GM23248 (cell line): Measurements from ENCODE around the gene PLCB4. TPM values are rescaled to one million over a fixed set of nuclear protein-coding genes. Genes with fewer than 3 reads are reported as not detected.

Experiments used
- DNase-seq: peaks from one replicate; pipeline ENCODE4 v3.0.0-alpha.2; 2015
- H2AFZ ChIP-seq: fragments of 200-600 bp; sonication (generic); 2 replicates; pipeline ENCODE4 v1.6.1; 2016; ENCODE audit warnings: antibody characterized with exemption
- H3F3A ChIP-seq: fragments of 200-600 bp; sonication (generic); 2 replicates; pipeline ENCODE4 v1.6.1; 2016; ENCODE audit warnings: mild to moderate bottlenecking, antibody characterized with exemption, mixed run types; ENCODE audit not compliant: insufficient read depth
- H3K27ac ChIP-seq: fragments of 200-600 bp; sonication (generic); 2 replicates; pipeline ENCODE4 v1.5.1; 2016; ENCODE audit warnings: mild to moderate bottlenecking
- H3K27me3 ChIP-seq: fragments of 200-600 bp; sonication (generic); replicated peaks from 2 replicates; pipeline ENCODE4 v1.6.1; 2016; ENCODE audit warnings: mild to moderate bottlenecking; ENCODE audit not compliant: insufficient read depth
- H3K36me3 ChIP-seq: fragments of 200-600 bp; sonication (generic); 2 replicates; pipeline ENCODE4 v1.6.1; 2016; ENCODE audit warnings: low read depth, mild to moderate bottlenecking
- H3K4me1 ChIP-seq: fragments of 200-600 bp; sonication (generic); 2 replicates; pipeline ENCODE4 v1.6.1; 2016; ENCODE audit warnings: mild to moderate bottlenecking; ENCODE audit not compliant: insufficient read depth
- H3K4me2 ChIP-seq: fragments of 200-600 bp; sonication (generic); one replicate; pipeline ENCODE4 v1.6.1; 2016; ENCODE audit warnings: mild to moderate bottlenecking; ENCODE audit not compliant: unreplicated experiment
- H3K4me3 ChIP-seq: fragments of 200-600 bp; sonication (generic); 2 replicates; pipeline ENCODE4 v1.5.1; 2016; ENCODE audit warnings: mild to moderate bottlenecking
- H3K79me2 ChIP-seq: fragments of 200-600 bp; sonication (generic); 2 replicates; pipeline ENCODE4 v1.6.1; 2016; ENCODE audit warnings: mild to moderate bottlenecking; ENCODE audit not compliant: insufficient read depth
- H3K9ac ChIP-seq: fragments of 200-600 bp; sonication (generic); 2 replicates; pipeline ENCODE4 v1.6.1; 2016; ENCODE audit warnings: mild to moderate bottlenecking
- H3K9me2 ChIP-seq: fragments of 200-600 bp; sonication (generic); 2 replicates; pipeline ENCODE4 v1.6.1; 2016; ENCODE audit warnings: mixed run types, mild to moderate bottlenecking, moderate library complexity; ENCODE audit not compliant: insufficient read depth
- H3K9me3 ChIP-seq: fragments of 200-600 bp; sonication (generic); one replicate; pipeline ENCODE4 v1.6.1; 2017; ENCODE audit warnings: low read depth
- H4K20me1 ChIP-seq: fragments of 200-600 bp; sonication (generic); 2 replicates; pipeline ENCODE4 v1.6.0; 2016; ENCODE audit not compliant: insufficient read depth
- EZH2 ChIP-seq: fragments of 200-600 bp; sonication (generic); IDR thresholded peaks from 2 replicates; pipeline ENCODE4 v1.6.1; 2018; ENCODE audit warnings: antibody characterized with exemption, mild to moderate bottlenecking; ENCODE audit not compliant: insufficient read depth, poor library complexity, severe bottlenecking
- EZH2phosphoT487 ChIP-seq: fragments of 200-600 bp; sonication (generic); IDR thresholded peaks from 2 replicates; pipeline ENCODE4 v1.6.1; 2018; ENCODE audit warnings: antibody characterized with exemption, moderate library complexity, mild to moderate bottlenecking, low read depth; ENCODE audit not compliant: insufficient read depth
- WGBS, 2 experiments: methylation state at CpG; one replicate each; pipeline ENCODE4 v1.1.6; 2015 to 2017; ENCODE audit warnings: low lambda C conversion rate in 2 of 2, low coverage in 1 of 2; ENCODE audit errors: missing lambda C conversion rate in 2 of 2; 5-methylcytosine and 5-hydroxymethylcytosine counted together
- in situ Hi-C: fragments of 300-500 bp; cut with MboI; formaldehyde crosslinking; loops from 2 replicates; pipeline ENCODE4 v1.15.0; 2020
- polyA plus RNA-seq: library from polyadenylated mRNA; unstranded; fragments of >200 nt; fragmentation: Nextera tagmentation; extraction: Ambion mirVana; gene quantifications from 2 replicates; pipeline ENCODE4 v1.2.1, GENCODE V29; 2016
- total RNA-seq: library from RNA; depleted of rRNA; stranded (reverse); fragments of >200 nt; shearing (Covaris generic); gene quantifications from 2 replicates; pipeline ENCODE4 v1.2.3, GENCODE V29; 2014

The PLCB4 gene
- total and polyA plus RNA-seq, 2 experiments from 2014 or later: 5.0 to 9.5 TPM

DNA sequence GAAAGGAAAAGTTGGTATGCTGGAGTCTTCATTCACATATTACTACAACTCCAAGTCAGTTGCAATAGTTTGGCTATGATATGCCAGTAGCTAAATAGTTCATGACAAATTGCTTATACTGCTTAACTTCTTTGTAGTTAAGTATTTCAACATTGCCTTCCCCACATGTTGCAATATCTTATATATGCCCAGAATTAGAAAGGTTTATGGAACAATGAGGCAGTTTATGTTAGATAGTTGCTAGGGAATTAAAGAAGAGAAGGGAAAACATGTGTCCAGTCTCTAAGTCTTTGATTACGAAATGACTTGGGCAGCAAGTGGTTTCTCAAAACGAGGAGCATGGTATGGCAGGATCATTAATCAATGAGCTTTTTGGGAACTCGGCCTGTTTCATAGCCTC, 145.8 kb downstream of the PLCB4 start:
- Histone ChIP-seq H4K20me1 (no peaks in the 10 kb centered on the region), H3K4me3 (no peak overlapping the region), H3K9ac (no peak overlapping the region), H3K79me2 (no peaks in the 10 kb centered on the region), H3K9me2 (no peaks in the 10 kb centered on the region), H2AFZ (no peak overlapping the region), H3K27ac (peak overlapping the region; percentile 62), H3K9me3 (no peaks in the 10 kb centered on the region), H3K4me1 (peaks cover 19% of the 10 kb centered on the region), H3K36me3 (no peaks in the 10 kb centered on the region), H3K27me3 (no peaks in the 10 kb centered on the region), H3K4me2 (no peak overlapping the region), H3F3A (peaks cover 15% of the 10 kb centered on the region)
- 18 to 23% methylated on average over 3 of the region's 3 CpGs for WGBS, 2 experiments
- in situ Hi-C loops: no loop called here
- TF ChIP-seq EZH2phosphoT487 (peak; percentile 94), EZH2 (no peak)
- peak; percentile 91 for DNase-seq

DNA sequence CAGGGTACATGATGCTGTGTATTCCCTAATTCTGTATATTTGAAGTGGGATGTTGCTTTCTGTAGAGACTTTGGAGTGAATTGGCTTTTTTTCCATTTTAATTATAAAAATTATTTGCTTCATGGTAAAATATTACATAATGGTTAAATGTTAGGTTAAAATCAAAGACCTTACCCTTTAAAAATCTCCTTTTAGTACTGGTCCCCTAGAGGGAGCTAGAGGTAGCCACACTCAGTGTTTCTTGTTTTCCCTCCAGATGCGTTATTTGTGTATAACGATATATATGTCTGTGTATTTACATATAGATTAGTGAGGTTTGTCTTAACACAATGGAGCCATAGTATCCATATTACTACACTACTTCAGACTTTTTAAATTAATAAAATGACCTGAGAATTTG, 146.7 kb downstream of the PLCB4 start:
- peak; percentile 34 for DNase-seq
- H3K4me3 ChIP-seq: no peak overlapping the region
- in situ Hi-C loops: no loop called here
- peaks cover 22% of the 10 kb centered on the region for H3K4me1 ChIP-seq
- TF ChIP-seq EZH2 (no peak), EZH2phosphoT487 (no peak)
- peaks cover 21% of the 10 kb centered on the region for H3F3A ChIP-seq
- H3K79me2 ChIP-seq: no peaks in the 10 kb centered on the region
- no peaks in the 10 kb centered on the region for H3K9me2 ChIP-seq
- H3K9me3 ChIP-seq: no peaks in the 10 kb centered on the region
- WGBS, 2 experiments: 98% methylated on average over 2 of the region's 2 CpGs
- H3K36me3 ChIP-seq: no peaks in the 10 kb centered on the region
- H3K4me2 ChIP-seq: no peak overlapping the region
- no peak overlapping the region for H2AFZ ChIP-seq
- no peaks in the 10 kb centered on the region for H3K27me3 ChIP-seq
- no peak overlapping the region for H3K27ac ChIP-seq
- H3K9ac ChIP-seq: no peak overlapping the region
- no peaks in the 10 kb centered on the region for H4K20me1 ChIP-seq

- no peaks in the 10 kb centered on the region for H3K27me3 ChIP-seq
- WGBS, 2 experiments: 61 to 65% methylated on average over 6 of the region's 6 CpGs
- H2AFZ ChIP-seq: no peak overlapping the region
- in situ Hi-C loops: no loop called here
- H3K9me3 ChIP-seq: no peaks in the 10 kb centered on the region
- peaks cover 24% of the 10 kb centered on the region for H3K4me1 ChIP-seq
- no peaks in the 10 kb centered on the region for H3K36me3 ChIP-seq
- no peak overlapping the region for H3K27ac ChIP-seq
- no peak overlapping the region for H3K9ac ChIP-seq
- H3K9me2 ChIP-seq: no peaks in the 10 kb centered on the region
- no peaks in the 10 kb centered on the region for H4K20me1 ChIP-seq
- no peaks in the 10 kb centered on the region for H3K79me2 ChIP-seq
- peak; percentile 66 for DNase-seq
- no peak overlapping the region for H3K4me3 ChIP-seq
- no peak overlapping the region for H3K4me2 ChIP-seq
- no peak for TF ChIP-seq EZH2phosphoT487
- TF ChIP-seq EZH2: no peak
- H3F3A ChIP-seq: peaks cover 25% of the 10 kb centered on the region
These were observed 149.7 kb downstream of the PLCB4 start for GRCh38 chr20:9218531-9218961.

- Histone ChIP-seq H3K4me2 (no peak overlapping the region), H3K9me3 (no peaks in the 10 kb centered on the region), H3K79me2 (no peaks in the 10 kb centered on the region), H3F3A (peaks cover 12% of the 10 kb centered on the region), H3K9ac (no peak overlapping the region), H3K27ac (no peak overlapping the region), H4K20me1 (no peaks in the 10 kb centered on the region), H2AFZ (no peak overlapping the region), H3K36me3 (no peaks in the 10 kb centered on the region), H3K9me2 (no peaks in the 10 kb centered on the region), H3K4me1 (peaks cover 13% of the 10 kb centered on the region), H3K27me3 (no peaks in the 10 kb centered on the region), H3K4me3 (no peak overlapping the region)
- in situ Hi-C loops: no loop called here
- DNase-seq: peak; percentile 73
- TF ChIP-seq EZH2 (no peak), EZH2phosphoT487 (no peak)
- 64 to 70% methylated on average over 6 of the region's 6 CpGs for WGBS, 2 experiments
These were observed 152.1 kb downstream of the PLCB4 start for GRCh38 chr20:9220874-9221547.

DNA sequence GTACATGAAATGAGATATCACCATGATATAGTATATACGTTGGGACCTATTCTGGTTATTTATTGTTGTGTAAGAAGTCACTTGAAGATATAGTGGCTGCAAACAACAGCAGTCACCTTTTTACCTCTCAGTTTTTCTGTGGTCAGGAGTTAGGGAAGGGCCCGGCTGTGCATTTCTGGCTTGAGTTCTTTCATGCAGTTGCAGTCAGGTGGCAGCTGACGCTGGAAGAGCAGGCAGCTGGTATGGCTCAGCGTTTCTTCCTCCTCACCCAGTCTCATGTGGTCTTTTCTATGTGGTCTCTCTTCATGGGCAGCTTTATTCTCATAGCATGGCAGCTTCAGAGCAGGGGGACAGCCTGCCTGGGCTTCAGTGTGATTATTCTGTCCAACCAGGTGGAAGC, 154.4 kb downstream of the PLCB4 start:
- Histone ChIP-seq H3K9ac (no peak overlapping the region), H3K4me2 (no peak overlapping the region), H3K36me3 (no peaks in the 10 kb centered on the region), H2AFZ (no peak overlapping the region), H3K4me1 (peaks cover 13% of the 10 kb centered on the region), H3F3A (peaks cover 12% of the 10 kb centered on the region), H3K4me3 (no peak overlapping the region), H3K9me3 (no peaks in the 10 kb centered on the region), H3K79me2 (no peaks in the 10 kb centered on the region), H3K27ac (no peak overlapping the region), H4K20me1 (no peaks in the 10 kb centered on the region), H3K9me2 (no peaks in the 10 kb centered on the region; the same call in 1 of the 2 replicates), H3K27me3 (no peaks in the 10 kb centered on the region)
- in situ Hi-C loops: no loop called here
- 94 to 95% methylated on average over 4 of the region's 4 CpGs for WGBS, 2 experiments
- no peak for DNase-seq
- no peak for TF ChIP-seq EZH2
- TF ChIP-seq EZH2phosphoT487: no peak
